Measurements from ENCODE around the gene PRKAR1B.

PRKAR1B gene

GRCh38 chr7:532379-533143, 194.5 kb downstream of the PRKAR1B start:
- H3K14ac ChIP-seq (ENCODE audit: low read length): peak overlapping the region; percentile 5
- H3K27ac ChIP-seq (replicated peaks; ENCODE audit: low read length): no peak overlapping the region
- H3K18ac ChIP-seq (ENCODE audit: low read length): no peak overlapping the region
- no peak for DNase-seq (ENCODE audit: low spot score)
- H2BK12ac ChIP-seq (ENCODE audit: low read length): no peak overlapping the region
- H2BK5ac ChIP-seq (ENCODE audit: low read length): no peak overlapping the region
- H4K8ac ChIP-seq (ENCODE audit: low read depth, low read length): no peak overlapping the region
- H3K23ac ChIP-seq (ENCODE audit: low read depth, low read length, poor library complexity): no peak overlapping the region
- H2BK120ac ChIP-seq (ENCODE audit: low read depth, low read length): no peak overlapping the region
- no peak overlapping the region for H3K4ac ChIP-seq (ENCODE audit: low read length)
- H3K4me3 ChIP-seq (ENCODE audit: low read length in 2 of 2): no peak overlapping the region
- H2AFZ ChIP-seq (ENCODE audit: low read length): no peak overlapping the region
- WGBS, 2 donors (ENCODE audit: extremely low coverage in 2 of 2, insufficient read length in 2 of 2, insufficient replicate concordance in 1 of 2): no CpG with 5 or more reads among the region's 15 CpGs
- H3K4me1 ChIP-seq (ENCODE audit: control insufficient read depth in 2 of 2, insufficient read depth in 1 of 2, low read depth in 1 of 2, low read length in 2 of 2): no peaks in the 10 kb centered on the region
- no peak overlapping the region for H3K4me2 ChIP-seq (ENCODE audit: insufficient read depth, low read length, poor library complexity, severe bottlenecking)
- no peaks in the 10 kb centered on the region for H3K79me1 ChIP-seq (ENCODE audit: low read depth, low read length)
- H3K27me3 ChIP-seq (ENCODE audit: control insufficient read depth in 3 of 3, insufficient read depth in 3 of 3, low read depth in 1 of 3, low read length in 3 of 3): peaks cover 0 to 30% (median 0%) of the 10 kb centered on the region in 3 experiments
- peak overlapping the region; percentile 66 for H2AK5ac ChIP-seq (ENCODE audit: low read depth, low read length)
- H2BK15ac ChIP-seq (ENCODE audit: low read length): peak overlapping the region; percentile 93
- H3K36me3 ChIP-seq (replicated peaks in 1 of 2; ENCODE audit: control insufficient read depth in 2 of 2, insufficient read depth in 2 of 2, low read length in 2 of 2): no peaks in the 10 kb centered on the region
- no peak overlapping the region for H3K9ac ChIP-seq (ENCODE audit: low read depth, low read length, poor library complexity)
- no peak overlapping the region for H4K91ac ChIP-seq (ENCODE audit: low read depth, low read length, poor library complexity)
- peaks cover 0 to 2% of the 10 kb centered on the region in 2 donors for H3K9me3 ChIP-seq (replicated peaks in 1 of 2; ENCODE audit: control insufficient read depth in 2 of 2, insufficient read depth in 1 of 2, low read depth in 1 of 2, low read length in 2 of 2)

GRCh38 chr7:531777-532176, 195.3 kb downstream of the PRKAR1B start:
- Histone ChIP-seq H2BK15ac (ENCODE audit: low read length) (peak overlapping the region; percentile 93), H3K79me1 (ENCODE audit: low read depth, low read length) (no peaks in the 10 kb centered on the region), H3K27me3 (ENCODE audit: control insufficient read depth in 3 of 3, insufficient read depth in 3 of 3, low read depth in 1 of 3, low read length in 3 of 3) (peaks cover 0 to 32% (median 0%) of the 10 kb centered on the region in 3 experiments), H3K9ac (ENCODE audit: low read depth, low read length, poor library complexity) (no peak overlapping the region), H3K36me3 (replicated peaks in 1 of 2; ENCODE audit: control insufficient read depth in 2 of 2, insufficient read depth in 2 of 2, low read length in 2 of 2) (no peaks in the 10 kb centered on the region), H3K4me1 (ENCODE audit: control insufficient read depth in 2 of 2, insufficient read depth in 1 of 2, low read depth in 1 of 2, low read length in 2 of 2) (no peaks in the 10 kb centered on the region), H2BK12ac (ENCODE audit: low read length) (no peak overlapping the region), H3K14ac (ENCODE audit: low read length) (no peak overlapping the region), H3K4ac (ENCODE audit: low read length) (no peak overlapping the region), H4K8ac (ENCODE audit: low read depth, low read length) (peak overlapping the region; percentile 77), H2AFZ (ENCODE audit: low read length) (no peak overlapping the region), H3K18ac (ENCODE audit: low read length) (peak overlapping the region; percentile 86), H4K91ac (ENCODE audit: low read depth, low read length, poor library complexity) (no peak overlapping the region), H2BK5ac (ENCODE audit: low read length) (no peak overlapping the region), H2BK120ac (ENCODE audit: low read depth, low read length) (no peak overlapping the region), H3K9me3 (replicated peaks in 1 of 2; ENCODE audit: control insufficient read depth in 2 of 2, insufficient read depth in 1 of 2, low read depth in 1 of 2, low read length in 2 of 2) (peaks cover 0 to 2% of the 10 kb centered on the region in 2 donors), H3K27ac (replicated peaks; ENCODE audit: low read length) (no peak overlapping the region), H2AK5ac (ENCODE audit: low read depth, low read length) (peak overlapping the region; percentile 76), H3K4me3 (ENCODE audit: low read length in 2 of 2) (no peak overlapping the region), H3K4me2 (ENCODE audit: insufficient read depth, low read length, poor library complexity, severe bottlenecking) (no peak overlapping the region), H3K23ac (ENCODE audit: low read depth, low read length, poor library complexity) (no peak overlapping the region)
- no CpG with 5 or more reads among the region's 10 CpGs for WGBS, 2 donors (ENCODE audit: extremely low coverage in 2 of 2, insufficient read length in 2 of 2, insufficient replicate concordance in 1 of 2)
- no peak for DNase-seq (ENCODE audit: low spot score)

- no peak overlapping the region for H2AFZ ChIP-seq (ENCODE audit: low read length)
- H3K4ac ChIP-seq (ENCODE audit: low read length): no peak overlapping the region
- no peaks in the 10 kb centered on the region for H3K79me1 ChIP-seq (ENCODE audit: low read depth, low read length)
- no peak overlapping the region for H3K18ac ChIP-seq (ENCODE audit: low read length)
- DNase-seq (ENCODE audit: low spot score): no peak
- no peak overlapping the region for H2AK5ac ChIP-seq (ENCODE audit: low read depth, low read length)
- no peak overlapping the region for H3K4me3 ChIP-seq (ENCODE audit: low read length in 2 of 2)
- no peaks in the 10 kb centered on the region for H3K36me3 ChIP-seq (replicated peaks in 1 of 2; ENCODE audit: control insufficient read depth in 2 of 2, insufficient read depth in 2 of 2, low read length in 2 of 2)
- no peak overlapping the region for H3K27ac ChIP-seq (replicated peaks; ENCODE audit: low read length)
- H3K9me3 ChIP-seq (replicated peaks in 1 of 2; ENCODE audit: control insufficient read depth in 2 of 2, insufficient read depth in 1 of 2, low read depth in 1 of 2, low read length in 2 of 2): peaks cover 0 to 2% of the 10 kb centered on the region in 2 donors
- no peak overlapping the region for H2BK15ac ChIP-seq (ENCODE audit: low read length)
- no peaks in the 10 kb centered on the region for H3K4me1 ChIP-seq (ENCODE audit: control insufficient read depth in 2 of 2, insufficient read depth in 1 of 2, low read depth in 1 of 2, low read length in 2 of 2)
- H3K23ac ChIP-seq (ENCODE audit: low read depth, low read length, poor library complexity): no peak overlapping the region
- no peak overlapping the region for H2BK12ac ChIP-seq (ENCODE audit: low read length)
- no peak overlapping the region for H2BK120ac ChIP-seq (ENCODE audit: low read depth, low read length)
- 100% methylated on average over 1 of the region's 2 CpGs; no CpG with 5 or more reads in 1 of the 2 donors for WGBS, 2 donors (ENCODE audit: extremely low coverage in 2 of 2, insufficient read length in 2 of 2, insufficient replicate concordance in 1 of 2)
- H3K14ac ChIP-seq (ENCODE audit: low read length): no peak overlapping the region
- H4K8ac ChIP-seq (ENCODE audit: low read depth, low read length): no peak overlapping the region
- no peak overlapping the region for H4K91ac ChIP-seq (ENCODE audit: low read depth, low read length, poor library complexity)
- H3K9ac ChIP-seq (ENCODE audit: low read depth, low read length, poor library complexity): no peak overlapping the region
- H3K27me3 ChIP-seq (ENCODE audit: control insufficient read depth in 3 of 3, insufficient read depth in 3 of 3, low read depth in 1 of 3, low read length in 3 of 3): peaks cover 0 to 56% (median 10%) of the 10 kb centered on the region in 3 experiments
- no peak overlapping the region for H2BK5ac ChIP-seq (ENCODE audit: low read length)
- no peak overlapping the region for H3K4me2 ChIP-seq (ENCODE audit: insufficient read depth, low read length, poor library complexity, severe bottlenecking)
Observed at GRCh38 chr7:528451-528850, 198.6 kb downstream of the PRKAR1B start.

- no peak overlapping the region for H3K23ac ChIP-seq (ENCODE audit: low read depth, low read length, poor library complexity)
- H2AFZ ChIP-seq (ENCODE audit: low read length): no peak overlapping the region
- H4K91ac ChIP-seq (ENCODE audit: low read depth, low read length, poor library complexity): no peak overlapping the region
- no peaks in the 10 kb centered on the region for H3K4me1 ChIP-seq (ENCODE audit: control insufficient read depth in 2 of 2, insufficient read depth in 1 of 2, low read depth in 1 of 2, low read length in 2 of 2)
- H3K14ac ChIP-seq (ENCODE audit: low read length): no peak overlapping the region
- no CpG with 5 or more reads among the region's 4 CpGs for WGBS, 2 donors (ENCODE audit: extremely low coverage in 2 of 2, insufficient read length in 2 of 2, insufficient replicate concordance in 1 of 2)
- no peaks in the 10 kb centered on the region for H3K36me3 ChIP-seq (replicated peaks in 1 of 2; ENCODE audit: control insufficient read depth in 2 of 2, insufficient read depth in 2 of 2, low read length in 2 of 2)
- no peak overlapping the region for H4K8ac ChIP-seq (ENCODE audit: low read depth, low read length)
- H3K9me3 ChIP-seq (replicated peaks in 1 of 2; ENCODE audit: control insufficient read depth in 2 of 2, insufficient read depth in 1 of 2, low read depth in 1 of 2, low read length in 2 of 2): peaks cover 0 to 2% of the 10 kb centered on the region in 2 donors
- no peak overlapping the region for H3K18ac ChIP-seq (ENCODE audit: low read length)
- no peak overlapping the region for H2AK5ac ChIP-seq (ENCODE audit: low read depth, low read length)
- no peak overlapping the region for H3K9ac ChIP-seq (ENCODE audit: low read depth, low read length, poor library complexity)
- H3K27ac ChIP-seq (replicated peaks; ENCODE audit: low read length): no peak overlapping the region
- H2BK5ac ChIP-seq (ENCODE audit: low read length): no peak overlapping the region
- no peak overlapping the region for H2BK12ac ChIP-seq (ENCODE audit: low read length)
- no peak overlapping the region for H3K4ac ChIP-seq (ENCODE audit: low read length)
- no peak overlapping the region for H3K4me2 ChIP-seq (ENCODE audit: insufficient read depth, low read length, poor library complexity, severe bottlenecking)
- H2BK15ac ChIP-seq (ENCODE audit: low read length): no peak overlapping the region
- no peak overlapping the region for H2BK120ac ChIP-seq (ENCODE audit: low read depth, low read length)
- no peaks in the 10 kb centered on the region for H3K79me1 ChIP-seq (ENCODE audit: low read depth, low read length)
- peaks cover 7 to 56% (median 17%) of the 10 kb centered on the region in 3 experiments for H3K27me3 ChIP-seq (ENCODE audit: control insufficient read depth in 3 of 3, insufficient read depth in 3 of 3, low read depth in 1 of 3, low read length in 3 of 3)
- no peak for DNase-seq (ENCODE audit: low spot score)
- no peak overlapping the region for H3K4me3 ChIP-seq (ENCODE audit: low read length in 2 of 2)
Observed at GRCh38 chr7:527723-528122, 199.4 kb downstream of the PRKAR1B start.

Measured in neuronal stem cell (in vitro differentiated cells).